NCI-H1105 (cell line): ENCODE measurements around the gene NEXMIF.
A peak's percentile ranks its signal among the peaks of the same experiment; 100 is the strongest.
"Not testable (repeated sequence)": the region's sequence is repeated elsewhere in the genome, so short reads cannot be mapped to it uniquely, and the experiment has no call there.

Source experiments
- DNase-seq: peaks from one replicate; lab custom pipeline; 2025; lab: John Stamatoyannopoulos, UW

The NEXMIF gene

GRCh38 chrX:74925225-74926088 is at the start of gene NEXMIF:
NEXMIF (minus strand) TSS chrX:74925452.
- DNase-seq: peak; percentile 56

DNA sequence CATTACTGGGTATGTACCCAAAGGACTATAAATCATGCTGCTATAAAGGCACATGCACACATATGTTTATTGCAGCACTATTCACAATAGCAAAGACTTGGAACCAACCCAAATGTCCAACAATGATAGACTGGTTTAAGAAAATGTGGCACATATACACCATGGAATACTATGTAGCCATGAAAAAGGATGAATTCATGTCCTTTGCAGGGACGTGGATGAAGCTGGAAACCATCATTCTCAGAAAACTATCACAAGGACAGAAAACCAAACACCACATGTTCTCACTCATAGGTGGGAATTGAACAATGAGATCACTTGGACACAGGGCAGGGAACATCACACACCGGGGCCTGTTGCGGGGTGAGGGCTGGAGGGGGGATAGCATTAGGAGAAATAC is 36.7 kb upstream of the NEXMIF start:
- not testable (repeated sequence) for DNase-seq

DNA sequence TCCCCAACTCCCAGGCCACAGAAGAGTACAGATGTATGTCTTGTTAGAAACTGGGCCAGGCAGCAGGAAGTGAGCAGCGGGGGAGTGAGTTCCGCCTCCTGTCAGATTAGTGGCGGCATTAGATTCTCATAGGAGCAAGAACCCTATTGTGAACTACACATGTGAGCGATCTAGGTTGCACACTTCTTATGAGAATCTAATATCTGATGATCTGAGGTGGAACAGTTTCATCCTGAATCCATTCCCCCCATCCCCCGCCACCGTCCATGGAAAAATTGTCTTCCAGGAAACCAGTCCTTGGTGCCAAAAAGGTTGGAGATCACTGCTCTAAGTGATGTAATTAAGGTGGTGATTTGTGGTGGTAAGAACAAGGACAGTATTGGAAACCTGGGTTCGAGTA is 24.5 kb upstream of the NEXMIF start:
- DNase-seq: no peak

DNA sequence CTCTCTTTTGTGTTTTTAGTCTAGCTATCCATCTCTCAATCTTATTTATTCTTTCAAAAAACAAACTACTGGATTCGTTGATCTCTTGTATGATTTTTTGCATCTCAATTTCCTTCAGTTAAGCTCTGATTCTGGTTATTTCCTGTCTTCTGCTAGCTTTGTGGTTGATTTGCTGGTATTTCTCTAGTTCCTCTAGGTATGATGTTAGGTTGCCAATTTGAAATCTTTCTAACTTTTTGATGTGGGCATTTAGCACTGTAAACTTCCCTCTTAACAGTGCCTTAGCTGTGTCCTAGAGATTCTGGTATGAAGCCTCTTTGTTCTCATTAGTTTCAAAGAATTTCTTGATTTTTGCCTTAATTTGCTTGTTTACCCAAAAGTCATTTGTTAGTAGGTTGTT is 15.2 kb upstream of the NEXMIF start:
- no peak for DNase-seq

DNA sequence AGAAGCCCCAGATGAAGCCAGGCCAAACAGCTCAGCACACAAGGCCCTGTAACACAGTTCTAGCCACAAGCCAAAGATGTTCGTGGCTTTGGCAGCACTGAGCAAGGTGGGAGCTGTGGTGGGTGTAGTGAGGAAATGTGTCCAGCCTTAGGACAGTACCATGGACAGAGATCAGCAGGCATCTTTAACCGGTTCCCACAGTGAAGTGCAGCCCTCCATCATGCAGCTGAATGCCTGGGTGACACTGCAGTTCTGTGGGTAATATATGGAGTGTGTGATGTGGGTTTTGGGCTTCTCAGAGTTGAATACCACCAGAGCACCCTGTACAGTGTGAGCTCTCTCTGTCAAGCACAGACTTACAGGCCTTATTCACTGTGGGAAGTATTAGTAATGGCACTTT is 6.0 kb upstream of the NEXMIF start:
- DNase-seq: no peak

GRCh38 chrX:74924449-74925224 is 615 bp downstream of the NEXMIF start:
- DNase-seq: peak; percentile 56

GRCh38 chrX:74923942-74924448 is 1.3 kb downstream of the NEXMIF start:
- no peak for DNase-seq

- no peak for DNase-seq
These were observed 2.2 kb downstream of the NEXMIF start for GRCh38 chrX:74922922-74923543.

DNA sequence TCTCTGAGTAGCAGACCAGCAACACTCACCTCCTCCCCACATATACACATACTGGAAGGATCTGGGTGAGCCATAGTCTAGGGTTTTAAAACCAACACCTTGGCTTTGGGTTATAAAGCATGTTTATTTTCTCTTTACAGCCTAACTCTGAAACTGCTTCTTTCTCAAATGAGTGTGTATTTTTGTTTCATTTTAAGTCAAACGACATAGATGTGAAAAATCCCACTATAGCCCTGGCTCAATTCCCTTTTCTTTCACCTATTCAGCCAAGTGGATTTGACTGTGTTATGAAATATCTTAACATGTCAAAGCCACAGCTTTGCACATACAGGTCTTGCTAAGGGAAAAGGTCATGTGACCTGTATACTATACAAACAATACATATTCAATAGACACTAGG is 13.8 kb downstream of the NEXMIF start:
- DNase-seq: no peak

DNA sequence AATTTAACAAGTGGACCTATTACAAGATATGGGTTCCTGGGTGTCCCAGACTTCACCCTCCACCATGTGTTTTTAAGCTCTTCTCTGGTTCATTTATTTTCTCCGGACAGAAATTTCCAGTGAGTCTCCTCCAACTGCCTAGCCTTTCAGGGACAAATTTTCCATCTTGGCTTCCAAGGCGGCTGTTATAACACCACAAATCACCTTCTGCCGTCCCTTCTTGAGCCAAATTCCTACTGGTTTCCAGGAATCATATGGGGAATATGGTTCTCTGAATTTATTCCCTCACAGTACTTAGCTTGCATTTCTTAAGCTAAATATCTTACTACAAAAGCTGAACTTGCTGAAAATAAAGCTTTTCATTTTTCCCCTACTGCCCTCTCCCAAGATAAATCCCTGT is 18.8 kb downstream of the NEXMIF start:
- DNase-seq: no peak

DNA sequence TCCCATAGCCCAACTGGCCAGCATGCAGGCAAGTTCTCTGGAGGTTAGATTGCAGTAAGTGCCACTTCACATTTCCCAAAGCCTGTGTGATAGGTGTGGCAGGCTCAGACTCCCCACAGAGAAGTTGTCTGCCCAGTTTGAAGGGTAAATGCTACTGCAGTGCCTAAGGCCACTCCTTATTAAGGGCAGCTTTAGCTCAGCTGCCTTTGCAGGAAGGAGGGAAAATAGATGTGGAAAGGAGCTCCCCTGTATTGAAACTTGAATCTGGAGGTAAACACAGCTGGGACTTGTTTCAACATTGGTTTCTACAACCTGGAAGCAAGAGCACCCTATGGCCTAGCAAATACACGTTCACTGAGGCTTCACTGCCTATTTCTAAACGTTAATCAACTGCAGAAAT is 22.4 kb downstream of the NEXMIF start:
- DNase-seq: no peak

GRCh38 chrX:74892561-74892960 is 32.7 kb downstream of the NEXMIF start:
- DNase-seq: no peak

DNA sequence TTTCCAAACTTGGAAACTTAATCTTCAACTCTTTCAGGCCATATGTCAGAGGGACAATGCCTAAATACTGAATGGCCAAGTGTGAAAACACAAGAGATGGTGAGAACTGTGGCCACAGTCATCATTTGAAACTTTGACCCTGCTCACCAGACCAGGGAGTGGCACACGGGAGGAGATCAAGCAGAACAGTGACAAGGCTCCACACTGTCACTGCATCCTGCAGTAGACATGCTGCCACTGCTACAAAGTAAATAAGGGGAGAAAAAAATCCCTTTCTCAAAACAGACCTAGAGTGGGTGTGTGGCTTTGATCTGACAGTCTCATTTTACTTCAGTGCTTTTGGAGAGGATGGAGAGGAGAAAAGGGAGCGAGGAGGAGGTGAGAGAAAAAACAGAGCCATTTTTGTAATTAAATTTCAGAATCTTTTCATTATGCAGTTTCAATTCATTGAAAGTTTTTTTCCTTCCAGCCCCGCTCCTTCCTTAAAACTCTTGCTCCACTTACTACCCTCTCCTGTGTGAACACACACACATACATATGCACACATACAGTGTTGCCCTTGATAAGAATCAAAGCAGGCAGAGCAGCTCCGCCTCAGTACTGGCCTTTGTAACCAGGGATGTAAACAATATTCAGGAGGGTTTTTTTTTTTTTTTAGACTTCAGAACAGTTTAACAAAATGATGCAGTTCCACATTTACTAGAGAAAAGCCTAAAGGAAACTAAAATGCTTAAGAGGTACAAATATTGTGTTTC is 34.4 kb downstream of the NEXMIF start:
- no peak for DNase-seq

DNA sequence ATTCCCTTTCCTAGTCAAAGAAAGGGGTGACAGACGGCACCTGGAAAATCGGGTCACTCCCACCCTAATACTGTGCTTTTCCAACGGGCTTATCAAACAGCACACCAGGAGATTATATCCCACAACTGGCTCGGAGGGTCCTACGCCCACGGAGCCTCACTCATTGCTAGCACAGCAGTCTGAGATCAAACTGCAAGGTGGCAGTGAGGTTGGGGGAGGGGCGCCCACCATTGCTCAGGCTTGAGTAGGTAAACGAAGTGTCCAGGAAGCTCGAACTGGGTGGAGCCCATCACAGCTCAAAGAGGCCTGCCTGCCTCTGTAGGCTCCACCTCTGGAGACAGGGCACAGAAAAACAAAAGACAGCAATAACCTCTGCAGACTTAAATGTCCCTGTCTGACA is 42.9 kb downstream of the NEXMIF start:
- DNase-seq: not testable (repeated sequence)

DNA sequence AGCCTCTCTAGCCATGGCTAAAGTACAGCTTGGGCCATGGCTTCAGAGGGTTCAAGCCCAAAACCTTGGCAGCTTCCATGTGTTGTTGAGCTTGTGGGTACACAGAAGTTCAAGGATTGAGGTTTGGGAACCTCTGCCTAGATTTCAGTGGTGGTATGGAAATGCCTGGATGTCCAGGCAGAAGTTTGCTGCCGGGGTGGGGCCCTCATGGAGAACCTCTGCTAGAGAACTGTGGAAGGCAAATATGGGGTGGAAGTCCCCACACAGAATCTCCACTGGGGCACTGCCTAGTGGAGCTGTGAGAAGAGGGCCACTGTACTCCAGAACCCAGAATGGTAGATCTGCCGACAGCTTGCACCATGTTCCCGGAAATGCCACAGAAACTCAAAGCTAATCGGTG is 59.5 kb downstream of the NEXMIF start:
- DNase-seq: no peak

DNA sequence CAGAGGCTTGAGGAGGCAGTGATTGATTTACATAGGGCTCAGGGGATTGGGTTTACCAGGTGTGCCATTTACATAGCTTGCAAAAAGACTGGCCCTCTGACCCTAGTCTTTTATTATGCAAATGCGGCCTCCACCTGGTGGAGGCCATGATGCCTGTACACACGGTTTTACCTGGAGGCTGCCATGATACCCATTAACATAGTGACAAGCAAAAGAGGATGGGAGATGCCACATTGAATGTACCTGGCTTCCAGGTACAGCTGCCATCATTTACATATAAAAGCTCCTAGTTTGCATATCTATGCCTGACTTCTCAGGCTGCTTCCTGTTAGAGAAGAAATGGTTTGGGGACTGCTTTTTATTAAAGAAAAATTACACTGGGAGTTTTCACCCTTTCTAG is 72.0 kb downstream of the NEXMIF start:
- DNase-seq: no peak

DNA sequence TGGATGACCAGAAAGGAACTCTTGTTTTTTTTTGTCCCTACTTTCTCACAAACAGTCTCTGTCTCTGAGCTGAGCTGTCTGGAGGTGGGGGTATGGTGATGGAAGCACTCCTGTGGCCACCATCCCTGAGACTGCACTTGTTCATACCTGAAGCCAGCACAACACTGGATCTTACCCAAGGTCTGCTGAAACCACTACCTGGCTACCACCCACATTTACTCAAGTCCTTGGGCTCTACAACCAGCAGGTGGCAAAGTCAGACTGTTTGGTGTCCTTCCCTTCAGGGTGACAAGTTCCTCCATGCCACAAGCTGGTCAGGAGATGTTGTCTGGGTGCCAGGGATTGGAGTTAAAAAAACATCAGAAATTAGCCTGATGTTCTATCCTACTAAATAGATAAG is 89.7 kb downstream of the NEXMIF start:
- no peak for DNase-seq

GRCh38 chrX:74819797-74820196 is 105.5 kb downstream of the NEXMIF start:
- not testable (repeated sequence) for DNase-seq

DNA sequence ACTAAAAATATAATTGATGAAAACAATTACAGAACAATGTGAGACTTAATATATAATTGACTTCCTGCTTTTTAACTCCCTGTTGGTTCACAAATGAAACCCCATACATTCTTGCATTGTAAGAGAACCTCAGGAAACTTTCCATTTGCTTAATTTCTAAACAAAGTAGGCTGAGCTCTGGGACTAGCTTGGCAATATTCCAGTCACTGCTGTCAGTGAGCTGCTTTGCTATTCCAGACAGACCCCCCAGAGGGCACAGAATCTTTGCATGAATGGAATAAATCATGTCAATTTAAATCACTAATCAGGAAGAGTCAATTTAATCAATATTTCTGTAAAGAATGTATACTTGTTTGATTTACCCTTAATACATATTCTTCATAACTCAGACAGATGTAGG is 110.6 kb downstream of the NEXMIF start:
- DNase-seq: no peak

DNA sequence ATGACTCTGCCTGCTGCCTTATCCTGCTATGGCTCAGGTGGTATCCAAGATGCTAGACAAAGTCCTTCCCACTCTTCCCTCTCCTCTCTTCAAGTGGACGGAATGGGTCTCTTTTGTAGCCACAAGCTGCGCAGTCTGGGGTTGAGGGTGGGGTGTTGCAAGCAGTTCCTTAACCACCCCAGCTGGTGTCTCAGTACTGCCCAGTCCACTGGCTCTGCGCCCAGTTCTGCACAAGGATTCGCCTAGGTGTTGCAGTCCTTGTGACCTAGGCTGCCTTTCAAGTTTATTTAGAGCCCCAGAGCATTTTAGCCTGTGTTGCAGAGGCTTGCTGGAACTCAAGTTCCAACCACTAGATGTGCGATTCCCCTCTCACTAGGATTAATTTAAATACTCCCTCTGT is 120.7 kb downstream of the NEXMIF start:
- peak; percentile 1 for DNase-seq

DNA sequence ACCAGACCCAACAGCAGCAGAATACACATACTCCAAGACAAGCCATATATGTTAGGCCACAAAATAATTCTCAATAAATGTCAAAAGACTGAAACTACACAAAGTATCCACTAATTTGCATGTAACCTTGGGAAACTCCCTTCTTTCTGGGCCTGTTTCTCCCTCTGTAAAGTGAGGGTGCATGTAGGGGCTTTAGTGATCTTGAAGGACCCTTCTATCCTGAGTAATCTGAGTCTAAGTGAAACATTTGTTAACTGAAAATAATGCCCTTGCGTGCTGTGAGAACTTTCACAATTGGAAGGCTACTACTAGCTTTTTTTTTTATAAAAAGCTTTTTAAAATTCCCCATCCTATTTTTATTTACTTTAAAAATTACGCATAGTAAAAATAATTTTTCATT is 125.2 kb downstream of the NEXMIF start:
- no peak for DNase-seq

- DNase-seq: no peak
These were observed 127.8 kb downstream of the NEXMIF start for GRCh38 chrX:74797338-74797887.
